Effector CD4-positive, alpha-beta T cell (primary cell): ENCODE results near the gene PLA2G3.

Experiments
- DNase-seq: peaks from one replicate; pipeline ENCODE4 v3.0.0-alpha.2; 2020

The PLA2G3 gene

GRCh38 chr22:31148488-31148887, 8.2 kb upstream of the PLA2G3 start:
- DNase-seq = no peak

- DNase-seq = no peak
Observed at GRCh38 chr22:31144223-31144622, 3.9 kb upstream of the PLA2G3 start.

- no peak for DNase-seq
Observed at GRCh38 chr22:31143537-31143936, 3.2 kb upstream of the PLA2G3 start.

GRCh38 chr22:31143038-31143437, 2.7 kb upstream of the PLA2G3 start:
- DNase-seq = no peak

GRCh38 chr22:31142285-31142684, 2.0 kb upstream of the PLA2G3 start:
- no peak for DNase-seq

GRCh38 chr22:31141551-31141950, 1.2 kb upstream of the PLA2G3 start:
- DNase-seq = no peak

GRCh38 chr22:31140746-31141145, 438 bp upstream of the PLA2G3 start:
- DNase-seq = no peak

GRCh38 chr22:31139066-31139465, 1.2 kb downstream of the PLA2G3 start:
- DNase-seq = no peak

- no peak for DNase-seq
Observed at GRCh38 chr22:31138126-31138525, 2.2 kb downstream of the PLA2G3 start.

GRCh38 chr22:31137721-31138120, 2.6 kb downstream of the PLA2G3 start:
- DNase-seq = no peak

GRCh38 chr22:31136711-31137110, 3.6 kb downstream of the PLA2G3 start:
- DNase-seq = no peak

- no peak for DNase-seq
Observed at GRCh38 chr22:31136155-31136554, 4.2 kb downstream of the PLA2G3 start.

GRCh38 chr22:31135706-31136105, 4.6 kb downstream of the PLA2G3 start:
- DNase-seq = no peak

GRCh38 chr22:31134688-31135087, 5.6 kb downstream of the PLA2G3 start:
- DNase-seq = no peak

GRCh38 chr22:31133911-31134310, 6.4 kb downstream of the PLA2G3 start:
- no peak for DNase-seq

GRCh38 chr22:31130873-31131272, 9.4 kb downstream of the PLA2G3 start:
- DNase-seq = no peak

GRCh38 chr22:31128156-31128555, 12.2 kb downstream of the PLA2G3 start:
- DNase-seq = no peak

GRCh38 chr22:31127181-31127772, 13.0 kb downstream of the PLA2G3 start:
- DNase-seq = no peak

- no peak for DNase-seq
Observed at GRCh38 chr22:31126869-31127175, 13.5 kb downstream of the PLA2G3 start.

- no peak for DNase-seq
Observed at GRCh38 chr22:31126128-31126868, 14.0 kb downstream of the PLA2G3 start.

- DNase-seq = no peak
Observed at GRCh38 chr22:31125521-31126117, 14.7 kb downstream of the PLA2G3 start.

- no peak for DNase-seq
Observed at GRCh38 chr22:31124811-31125465, 15.4 kb downstream of the PLA2G3 start.

- DNase-seq = no peak
Observed at GRCh38 chr22:31124290-31124689, 16.0 kb downstream of the PLA2G3 start.

GRCh38 chr22:31123292-31123602, 17.1 kb downstream of the PLA2G3 start:
- no peak for DNase-seq
